Measurements from ENCODE around the gene MAP3K14.

GRCh38 chr17:45310380-45311324 lies 6.2 kb downstream of the MAP3K14 start:
- TF ChIP-seq SMC3 (IDR thresholded peaks at IDR 0.05; ENCODE audit: low read depth, low read length): no peak
- no peak for TF ChIP-seq MAZ (IDR thresholded peaks at IDR 0.05; ENCODE audit: borderline replicate concordance, low read depth, low read length)
- TF ChIP-seq CTCF (conservative IDR thresholded peaks at IDR 0.05; ENCODE audit: low read depth, low read length): no peak
- TF ChIP-seq USF2 (IDR thresholded peaks at IDR 0.05; ENCODE audit: low read depth, low read length): no peak
- TF ChIP-seq POLR2A (IDR thresholded peaks at IDR 0.05; ENCODE audit: low read depth, low read length): no peak
- TF ChIP-seq BHLHE40 (IDR thresholded peaks at IDR 0.05; ENCODE audit: low read depth, low read length): no peak
- TF ChIP-seq RAD21 (IDR thresholded peaks at IDR 0.05; ENCODE audit: low read length): no peak
- no peak for TF ChIP-seq MXI1 (IDR thresholded peaks at IDR 0.05; ENCODE audit: borderline replicate concordance, low read depth, low read length)
